ENCODE measurements around the gene SLC1A4. TPM values are rescaled to one million over a fixed set of nuclear protein-coding genes. Genes with fewer than 3 reads are reported as not detected.
"Not testable (repeated sequence)": the region's sequence is repeated elsewhere in the genome, so short reads cannot be mapped to it uniquely, and the experiment has no call there.

The SLC1A4 gene
- polyA plus RNA-seq, 1 of the 3 experiments (the other 2 are of a cell fraction): 4.4 TPM

DNA sequence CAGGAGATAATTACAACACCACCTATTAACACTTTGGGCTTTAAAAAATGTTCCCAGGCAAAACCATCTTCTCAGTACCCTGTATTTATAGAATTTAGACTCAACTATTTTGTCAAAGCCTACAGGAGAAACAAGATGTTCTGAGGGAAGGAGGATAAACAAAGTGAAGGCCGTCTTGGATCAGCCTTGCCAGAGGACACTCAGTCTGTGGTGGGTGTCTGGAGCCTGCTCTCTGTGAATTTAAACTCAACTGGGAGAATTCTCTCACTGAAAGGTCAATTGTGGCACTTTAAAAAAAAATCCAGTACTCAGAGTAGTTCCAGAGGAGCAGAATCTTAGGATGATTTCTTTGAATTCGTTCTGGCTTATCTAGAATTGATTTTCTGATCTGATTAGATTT, 28.4 kb upstream of the SLC1A4 start:
- WGBS (ENCODE audit: low lambda C conversion rate): 45% methylated on average over 2 of the region's 2 CpGs
- H3K9ac ChIP-seq: no peak overlapping the region
- DNase-seq: no peak
- POLR2A ChIA-PET: no interaction called here
- no peaks in the 10 kb centered on the region for H3K9me2 ChIP-seq
- H3K36me3 ChIP-seq (replicated peaks in 1 of 2; ENCODE audit: control insufficient read depth in 1 of 2, insufficient read depth in 2 of 2, low read length in 1 of 2): no peaks in the 10 kb centered on the region
- no peaks in the 10 kb centered on the region for H3K27me3 ChIP-seq (ENCODE audit: insufficient read depth)
- H4K20me1 ChIP-seq (ENCODE audit: insufficient read depth): no peaks in the 10 kb centered on the region
- H3F3A ChIP-seq (replicated peaks; ENCODE audit: insufficient read depth): no peaks in the 10 kb centered on the region
- CTCF ChIA-PET: interaction anchor here (0.7 to 1.3 kb wide), 3 partner anchors 14 to 43 kb away, joined by 3 to 4 read pairs (median 3); no protein-coding TSS in a partner anchor
- no peaks in the 10 kb centered on the region for H3K9me3 ChIP-seq
- H3K27ac ChIP-seq (ENCODE audit: low read depth in 2 of 2, low read length in 1 of 2): no peak overlapping the region
- H3K79me2 ChIP-seq (ENCODE audit: insufficient read depth): no peaks in the 10 kb centered on the region
- no peak overlapping the region for H3K4me3 ChIP-seq (ENCODE audit: low read depth in 2 of 2, low read length in 1 of 2)
- no peak for TF ChIP-seq CHD2 (IDR thresholded peaks at IDR 0.05; ENCODE audit: low read length, partially characterized antibody)
- no peak for TF ChIP-seq TCF12 (IDR thresholded peaks at IDR 0.05)
- no peak overlapping the region for H3K4me2 ChIP-seq
- H3K4me1 ChIP-seq (ENCODE audit: control insufficient read depth in 1 of 2, insufficient read depth in 2 of 2, low read depth in 1 of 2, low read length in 1 of 2): peaks cover 0 to 8% of the 10 kb centered on the region in 2 experiments; a peak in 1 of 4 replicates
- no peak overlapping the region for H2AFZ ChIP-seq (ENCODE audit: low read depth)

DNA sequence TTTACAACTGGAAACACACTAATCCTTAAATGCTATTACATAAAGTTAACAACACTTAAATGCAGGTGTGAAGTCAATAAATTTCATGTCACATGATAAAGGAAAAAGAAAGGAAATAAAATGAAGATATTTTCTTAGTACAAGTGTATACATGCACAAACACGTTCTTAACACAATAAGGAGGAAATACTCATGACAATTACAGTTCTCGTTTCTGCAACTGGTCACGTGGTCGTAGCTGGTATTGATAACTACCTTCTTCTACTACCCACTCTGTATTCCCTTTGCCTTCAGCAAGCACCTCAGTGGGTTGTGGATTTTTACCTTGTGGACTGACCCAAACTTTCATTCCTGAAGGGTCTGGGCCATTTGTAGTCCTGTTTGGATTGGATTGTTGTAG, 26.1 kb upstream of the SLC1A4 start:
- H3K27me3 ChIP-seq (ENCODE audit: insufficient read depth); H3K4me3 ChIP-seq (ENCODE audit: low read depth in 2 of 2, low read length in 1 of 2); H3K27ac ChIP-seq (ENCODE audit: low read depth in 2 of 2, low read length in 1 of 2); H3K4me2 ChIP-seq; H3K79me2 ChIP-seq (ENCODE audit: insufficient read depth); H3K4me1 ChIP-seq (ENCODE audit: control insufficient read depth in 1 of 2, insufficient read depth in 2 of 2, low read depth in 1 of 2, low read length in 1 of 2); H3K9ac ChIP-seq; DNase-seq; H3F3A ChIP-seq (replicated peaks; ENCODE audit: insufficient read depth); POLR2A ChIA-PET; H3K9me3 ChIP-seq; H3K9me2 ChIP-seq; H4K20me1 ChIP-seq (ENCODE audit: insufficient read depth); H3K36me3 ChIP-seq (replicated peaks in 1 of 2; ENCODE audit: control insufficient read depth in 1 of 2, insufficient read depth in 2 of 2, low read length in 1 of 2); H2AFZ ChIP-seq (ENCODE audit: low read depth): not testable (repeated sequence)
- WGBS (ENCODE audit: low lambda C conversion rate): 88% methylated on average over 4 of the region's 4 CpGs
- CTCF ChIA-PET: interaction anchor here (1.1 to 1.8 kb wide), 2 partner anchors 11 to 29 kb away, joined by 3 to 5 read pairs; no protein-coding TSS in a partner anchor

DNA sequence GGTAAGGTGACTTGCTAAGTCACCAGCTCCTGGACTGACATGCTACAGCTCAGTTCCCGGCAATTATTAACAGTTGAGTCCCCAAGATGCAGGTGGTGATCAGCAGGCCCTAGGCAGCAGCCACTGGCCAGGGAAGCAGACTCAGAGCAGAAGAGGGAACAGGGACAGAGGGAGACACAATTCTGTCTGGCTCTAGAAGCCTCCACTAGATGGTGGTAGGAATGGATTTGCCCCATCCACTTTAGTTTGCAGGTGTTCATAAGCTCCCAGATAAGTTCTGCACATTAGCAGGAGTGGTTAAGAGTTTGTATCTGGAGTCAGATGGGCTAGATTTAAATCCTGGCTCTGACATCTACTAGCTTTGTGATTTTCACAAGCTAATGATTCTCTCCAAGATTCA, 25.5 kb upstream of the SLC1A4 start:
- no peaks in the 10 kb centered on the region for H3K9me3 ChIP-seq
- H3K79me2 ChIP-seq (ENCODE audit: insufficient read depth): no peaks in the 10 kb centered on the region
- 80% methylated on average over 1 of the region's 1 CpG for WGBS (ENCODE audit: low lambda C conversion rate)
- no peak overlapping the region for H3K27ac ChIP-seq (ENCODE audit: low read depth in 2 of 2, low read length in 1 of 2)
- H3K9ac ChIP-seq: no peak overlapping the region
- ChIA-PET POLR2A (no interaction called here), CTCF (interaction anchor here (1.1 to 1.8 kb wide), 4 partner anchors 8 to 28 kb away, joined by 3 to 5 read pairs (median 4); no protein-coding TSS in a partner anchor)
- no peak overlapping the region for H2AFZ ChIP-seq (ENCODE audit: low read depth)
- H3K36me3 ChIP-seq (replicated peaks in 1 of 2; ENCODE audit: control insufficient read depth in 1 of 2, insufficient read depth in 2 of 2, low read length in 1 of 2): no peaks in the 10 kb centered on the region
- H3K4me1 ChIP-seq (ENCODE audit: control insufficient read depth in 1 of 2, insufficient read depth in 2 of 2, low read depth in 1 of 2, low read length in 1 of 2): peaks cover 0 to 8% of the 10 kb centered on the region in 2 experiments; a peak in 1 of 4 replicates
- H3K27me3 ChIP-seq (ENCODE audit: insufficient read depth): no peaks in the 10 kb centered on the region
- no peak for TF ChIP-seq RAD21 (IDR thresholded peaks at IDR 0.05; ENCODE audit: low read length)
- no peak for TF ChIP-seq JUND (IDR thresholded peaks at IDR 0.05)
- no peak for TF ChIP-seq USF1 (IDR thresholded peaks at IDR 0.05; ENCODE audit: borderline replicate concordance, low read depth)
- TF ChIP-seq RCOR1 (IDR thresholded peaks at IDR 0.05; ENCODE audit: low read length): no peak
- no peak for TF ChIP-seq MXI1 (IDR thresholded peaks at IDR 0.05; ENCODE audit: low read depth, low read length)
- TF ChIP-seq, protein P1, sequence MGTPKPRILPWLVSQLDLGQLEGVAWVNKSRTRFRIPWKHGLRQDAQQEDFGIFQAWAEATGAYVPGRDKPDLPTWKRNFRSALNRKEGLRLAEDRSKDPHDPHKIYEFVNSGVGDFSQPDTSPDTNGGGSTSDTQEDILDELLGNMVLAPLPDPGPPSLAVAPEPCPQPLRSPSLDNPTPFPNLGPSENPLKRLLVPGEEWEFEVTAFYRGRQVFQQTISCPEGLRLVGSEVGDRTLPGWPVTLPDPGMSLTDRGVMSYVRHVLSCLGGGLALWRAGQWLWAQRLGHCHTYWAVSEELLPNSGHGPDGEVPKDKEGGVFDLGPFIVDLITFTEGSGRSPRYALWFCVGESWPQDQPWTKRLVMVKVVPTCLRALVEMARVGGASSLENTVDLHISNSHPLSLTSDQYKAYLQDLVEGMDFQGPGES (IDR thresholded peaks at IDR 0.05; ENCODE audit: low read depth, low read length): no peak
- TF ChIP-seq MEF2A (IDR thresholded peaks at IDR 0.05; ENCODE audit: borderline replicate concordance, low read depth): no peak
- TF ChIP-seq, protein P2, sequence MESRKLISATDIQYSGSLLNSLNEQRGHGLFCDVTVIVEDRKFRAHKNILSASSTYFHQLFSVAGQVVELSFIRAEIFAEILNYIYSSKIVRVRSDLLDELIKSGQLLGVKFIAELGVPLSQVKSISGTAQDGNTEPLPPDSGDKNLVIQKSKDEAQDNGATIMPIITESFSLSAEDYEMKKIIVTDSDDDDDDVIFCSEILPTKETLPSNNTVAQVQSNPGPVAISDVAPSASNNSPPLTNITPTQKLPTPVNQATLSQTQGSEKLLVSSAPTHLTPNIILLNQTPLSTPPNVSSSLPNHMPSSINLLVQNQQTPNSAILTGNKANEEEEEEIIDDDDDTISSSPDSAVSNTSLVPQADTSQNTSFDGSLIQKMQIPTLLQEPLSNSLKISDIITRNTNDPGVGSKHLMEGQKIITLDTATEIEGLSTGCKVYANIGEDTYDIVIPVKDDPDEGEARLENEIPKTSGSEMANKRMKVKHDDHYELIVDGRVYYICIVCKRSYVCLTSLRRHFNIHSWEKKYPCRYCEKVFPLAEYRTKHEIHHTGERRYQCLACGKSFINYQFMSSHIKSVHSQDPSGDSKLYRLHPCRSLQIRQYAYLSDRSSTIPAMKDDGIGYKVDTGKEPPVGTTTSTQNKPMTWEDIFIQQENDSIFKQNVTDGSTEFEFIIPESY (IDR thresholded peaks at IDR 0.05; ENCODE audit: borderline replicate concordance, low read depth): no peak
- TF ChIP-seq REST (IDR thresholded peaks at IDR 0.05; ENCODE audit: low read depth, low read length): no peak
- no peak for TF ChIP-seq NRF1 (IDR thresholded peaks at IDR 0.05; ENCODE audit: low read depth, low read length)
- TF ChIP-seq GABPA (IDR thresholded peaks at IDR 0.05; ENCODE audit: low read depth): no peak
- no peak for TF ChIP-seq FOXM1 (IDR thresholded peaks at IDR 0.05; ENCODE audit: low read depth)
- DNase-seq: no peak
- no peaks in the 10 kb centered on the region for H4K20me1 ChIP-seq (ENCODE audit: insufficient read depth)
- H3K9me2 ChIP-seq: no peaks in the 10 kb centered on the region
- H3F3A ChIP-seq (replicated peaks; ENCODE audit: insufficient read depth): no peaks in the 10 kb centered on the region
- H3K4me3 ChIP-seq (ENCODE audit: low read depth in 2 of 2, low read length in 1 of 2): no peak overlapping the region
- no peak overlapping the region for H3K4me2 ChIP-seq

Measured in SK-N-SH (cell line).